GM19397 (cell line): ENCODE data around the gene RNF126.
"Not testable (repeated sequence)": the region's sequence is repeated elsewhere in the genome, so short reads cannot be mapped to it uniquely, and the experiment has no call there.

Experiments used
- ATAC-seq: cut with Tn5 transposase; IDR thresholded peaks from one replicate; pipeline ENCODE4 v1.9.1; 2021; ENCODE audit warnings: mild to moderate bottlenecking, moderate library complexity; ENCODE audit not compliant: unreplicated experiment

RNF126 gene

GRCh38 chr19:686589-687297, 23.7 kb upstream of the RNF126 start:
- ATAC-seq: no peak

GRCh38 chr19:685454-685931, 22.5 kb upstream of the RNF126 start:
- ATAC-seq: no peak

- ATAC-seq: no peak
These were observed 19.8 kb upstream of the RNF126 start for GRCh38 chr19:682678-683320.

- no peak for ATAC-seq
These were observed 18.3 kb upstream of the RNF126 start for GRCh38 chr19:681029-682019.

GRCh38 chr19:680287-681028, 17.4 kb upstream of the RNF126 start:
- ATAC-seq: peak; percentile 77

- ATAC-seq: no peak
These were observed 16.6 kb upstream of the RNF126 start for GRCh38 chr19:679418-680286.

GRCh38 chr19:678791-679388, 15.9 kb upstream of the RNF126 start:
- no peak for ATAC-seq

- no peak for ATAC-seq
These were observed 14.8 kb upstream of the RNF126 start for GRCh38 chr19:677601-678436.

- no peak for ATAC-seq
These were observed 14.2 kb upstream of the RNF126 start for GRCh38 chr19:677201-677600.

GRCh38 chr19:676339-677105, 13.5 kb upstream of the RNF126 start, which contains the start of gene FSTL3:
Gene FSTL3 (plus strand): TSS chr19:676392. CDS start chr19:676424, 32 bp downstream.
- ATAC-seq: no peak

- no peak for ATAC-seq
These were observed 13.0 kb upstream of the RNF126 start for GRCh38 chr19:676007-676338.

- no peak for ATAC-seq
These were observed 11.5 kb upstream of the RNF126 start for GRCh38 chr19:674282-675151.

- ATAC-seq: no peak
These were observed 7.6 kb upstream of the RNF126 start for GRCh38 chr19:670609-671075.

- not testable (repeated sequence) for ATAC-seq
These were observed 5.8 kb upstream of the RNF126 start for GRCh38 chr19:668675-669434.

- ATAC-seq: not testable (repeated sequence)
These were observed 4.1 kb upstream of the RNF126 start for GRCh38 chr19:666985-667573.
